Tibial nerve (tissue), 4 donors: ENCODE results near the gene KPNA4. TPM values are rescaled to one million over a fixed set of nuclear protein-coding genes. Genes with fewer than 3 reads are reported as not detected.

Experiments
- DNase-seq, 2 donors: peaks; one replicate each; pipeline ENCODE4 v3.0.0-alpha.2; 2019; ENCODE audit warnings: low spot score in 2 of 2
- H3K27ac ChIP-seq, 4 donors: fragments of 200-600 bp; sonication (generic) in 3 of 4; one replicate each; pipeline ENCODE4 v1.5.1; 2017 to 2019; ENCODE audit warnings: mild to moderate bottlenecking in 1 of 4
- H3K27me3 ChIP-seq, 2 donors: fragments of 200-600 bp; sonication (generic) in 1 of 2; one replicate each; pipeline versions ENCODE4 v1.5.1 to v1.6.0; 2017 to 2019
- H3K36me3 ChIP-seq, 3 donors: fragments of 200-600 bp; sonication (generic); one replicate each; pipeline ENCODE4 v1.5.1; 2018 to 2019
- H3K4me1 ChIP-seq, 4 donors: fragments of 200-600 bp; sonication (generic) in 3 of 4; one replicate each; pipeline ENCODE4 v1.5.1; 2017 to 2019
- H3K4me3 ChIP-seq, 4 donors: fragments of 200-600 bp; sonication (generic) in 3 of 4; one replicate each; pipeline ENCODE4 v1.5.1; 2017 to 2019; ENCODE audit warnings: mild to moderate bottlenecking in 1 of 4, moderate library complexity in 1 of 4
- H3K9me3 ChIP-seq, 4 donors: fragments of 200-600 bp; sonication (generic) in 3 of 4; one replicate each; pipeline ENCODE4 v1.5.1; 2017 to 2019
- CTCF ChIP-seq, 5 experiments: fragments of 200-600 bp in 3 of 5; fragments of 450-650 bp in 2 of 5; sonication (generic) in 3 of 5; IDR thresholded peaks; one replicate each; pipeline ENCODE4 v1.5.1; 2016 to 2019; ENCODE audit warnings: antibody characterized with exemption in 5 of 5, mild to moderate bottlenecking in 3 of 5, moderate library complexity in 2 of 5
- EP300 ChIP-seq, 2 donors: sonication (generic); formaldehyde crosslinking; IDR thresholded peaks; one replicate each; pipeline ENCODE4 v1.6.1; 2017; ENCODE audit warnings: antibody characterized with exemption in 2 of 2, mild to moderate bottlenecking in 1 of 2
- POLR2A ChIP-seq, 2 donors: fragments of 450-650 bp; IDR thresholded peaks; one replicate each; pipeline ENCODE4 v1.6.1; 2017; ENCODE audit warnings: antibody characterized with exemption in 2 of 2, mild to moderate bottlenecking in 2 of 2, moderate library complexity in 2 of 2
- WGBS, 2 donors: methylation state at CpG; one replicate each; pipeline ENCODE4 v1.1.5; 2018; 5-methylcytosine and 5-hydroxymethylcytosine counted together
- total RNA-seq, 4 donors: library from RNA; depleted of rRNA; stranded (reverse); fragments of >200 nt; gene quantifications; one replicate each; pipeline ENCODE4 v1.1.0, GENCODE V29; 2016

KPNA4 gene
- total RNA-seq, 4 donors from 2014 or later, result 27.0 to 32.4 (median 30.2) TPM

GRCh38 chr3:160544844-160545503 is 20.4 kb downstream of the KPNA4 start:
- WGBS, 2 donors, result 32 to 40% methylated on average over 2 of the region's 2 CpGs
- no peak for DNase-seq
- Histone ChIP-seq H3K9me3 (peaks cover 0 to 3% (median 0%) of the 10 kb centered on the region in 4 donors), H3K36me3 (no peaks in the 10 kb centered on the region), H3K4me1 (peaks cover 0 to 46% (median 3%) of the 10 kb centered on the region in 4 donors), H3K27ac (no peak overlapping the region), H3K27me3 (no peaks in the 10 kb centered on the region), H3K4me3 (no peak overlapping the region)
- TF ChIP-seq CTCF (IDR thresholded peaks at IDR 0.05) (no peak), POLR2A (IDR thresholded peaks at IDR 0.05) (no peak), EP300 (IDR thresholded peaks at IDR 0.05) (no peak)

GRCh38 chr3:160540551-160540950 is 24.8 kb downstream of the KPNA4 start:
- no peak for TF ChIP-seq EP300 (IDR thresholded peaks at IDR 0.05)
- TF ChIP-seq CTCF (IDR thresholded peaks at IDR 0.05), result no peak
- no peak for TF ChIP-seq POLR2A (IDR thresholded peaks at IDR 0.05)
- peaks cover 0 to 26% (median 2%) of the 10 kb centered on the region in 4 donors for H3K4me1 ChIP-seq
- no peak overlapping the region for H3K27ac ChIP-seq
- H3K27me3 ChIP-seq, result no peaks in the 10 kb centered on the region
- no peak for DNase-seq
- WGBS, 2 donors, result 79 to 82% methylated on average over 2 of the region's 2 CpGs
- no peaks in the 10 kb centered on the region for H3K9me3 ChIP-seq
- H3K4me3 ChIP-seq, result no peak overlapping the region
- H3K36me3 ChIP-seq, result no peaks in the 10 kb centered on the region

GRCh38 chr3:160538895-160539294 is 26.5 kb downstream of the KPNA4 start:
- H3K27me3 ChIP-seq, result no peaks in the 10 kb centered on the region
- H3K36me3 ChIP-seq, result peaks cover 0 to 16% (median 7%) of the 10 kb centered on the region in 3 donors

GRCh38 chr3:160537729-160538128 is 27.6 kb downstream of the KPNA4 start:
- WGBS, 2 donors, result 91 to 95% methylated on average over 1 of the region's 1 CpG
- no peaks in the 10 kb centered on the region for H3K27me3 ChIP-seq
- no peak overlapping the region for H3K27ac ChIP-seq
- no peak for DNase-seq
- H3K9me3 ChIP-seq, result no peaks in the 10 kb centered on the region
- peaks cover 0 to 12% (median 0%) of the 10 kb centered on the region in 4 donors for H3K4me1 ChIP-seq
- H3K36me3 ChIP-seq, result peaks cover 0 to 27% (median 7%) of the 10 kb centered on the region in 3 donors
- H3K4me3 ChIP-seq, result no peak overlapping the region
- TF ChIP-seq EP300 (IDR thresholded peaks at IDR 0.05) (no peak), CTCF (IDR thresholded peaks at IDR 0.05) (no peak), POLR2A (IDR thresholded peaks at IDR 0.05) (no peak)

More at GRCh38 chr3:160538895-160539294, 26.5 kb downstream of the KPNA4 start:
- Histone ChIP-seq H3K9me3 (no peaks in the 10 kb centered on the region), H3K4me1 (peaks cover 0 to 18% (median 0%) of the 10 kb centered on the region in 4 donors), H3K27ac (no peak overlapping the region), H3K4me3 (no peak overlapping the region)
- TF ChIP-seq POLR2A (IDR thresholded peaks at IDR 0.05), result no peak
- TF ChIP-seq CTCF (IDR thresholded peaks at IDR 0.05), result no peak
- TF ChIP-seq EP300 (IDR thresholded peaks at IDR 0.05), result no peak
- no peak for DNase-seq

GRCh38 chr3:160532371-160532770 is 33.0 kb downstream of the KPNA4 start:
- DNase-seq, result no peak
- no peak overlapping the region for H3K4me3 ChIP-seq
- H3K9me3 ChIP-seq, result no peaks in the 10 kb centered on the region
- no peak overlapping the region for H3K27ac ChIP-seq
- H3K36me3 ChIP-seq, result peaks cover 0 to 73% (median 11%) of the 10 kb centered on the region in 3 donors
- TF ChIP-seq CTCF (IDR thresholded peaks at IDR 0.05) (no peak), POLR2A (IDR thresholded peaks at IDR 0.05) (no peak), EP300 (IDR thresholded peaks at IDR 0.05) (no peak)
- H3K4me1 ChIP-seq, result no peaks in the 10 kb centered on the region
- H3K27me3 ChIP-seq, result no peaks in the 10 kb centered on the region
